GM19468 (cell line): ENCODE data around the gene PDE6G.
A peak's percentile ranks its signal among the peaks of the same experiment; 100 is the strongest.
"Not testable (repeated sequence)": the region's sequence is repeated elsewhere in the genome, so short reads cannot be mapped to it uniquely, and the experiment has no call there.

Source experiments
- ATAC-seq: cut with Tn5 transposase; IDR thresholded peaks from one replicate; pipeline ENCODE4 v1.9.1; 2021; ENCODE audit warnings: mild to moderate bottlenecking, moderate library complexity, moderate number of reproducible peaks; ENCODE audit not compliant: unreplicated experiment; ENCODE audit errors: extremely low read depth

The PDE6G gene

GRCh38 chr17:81688616-81689015 is 32.3 kb upstream of the PDE6G start:
- ATAC-seq, result no peak

DNA sequence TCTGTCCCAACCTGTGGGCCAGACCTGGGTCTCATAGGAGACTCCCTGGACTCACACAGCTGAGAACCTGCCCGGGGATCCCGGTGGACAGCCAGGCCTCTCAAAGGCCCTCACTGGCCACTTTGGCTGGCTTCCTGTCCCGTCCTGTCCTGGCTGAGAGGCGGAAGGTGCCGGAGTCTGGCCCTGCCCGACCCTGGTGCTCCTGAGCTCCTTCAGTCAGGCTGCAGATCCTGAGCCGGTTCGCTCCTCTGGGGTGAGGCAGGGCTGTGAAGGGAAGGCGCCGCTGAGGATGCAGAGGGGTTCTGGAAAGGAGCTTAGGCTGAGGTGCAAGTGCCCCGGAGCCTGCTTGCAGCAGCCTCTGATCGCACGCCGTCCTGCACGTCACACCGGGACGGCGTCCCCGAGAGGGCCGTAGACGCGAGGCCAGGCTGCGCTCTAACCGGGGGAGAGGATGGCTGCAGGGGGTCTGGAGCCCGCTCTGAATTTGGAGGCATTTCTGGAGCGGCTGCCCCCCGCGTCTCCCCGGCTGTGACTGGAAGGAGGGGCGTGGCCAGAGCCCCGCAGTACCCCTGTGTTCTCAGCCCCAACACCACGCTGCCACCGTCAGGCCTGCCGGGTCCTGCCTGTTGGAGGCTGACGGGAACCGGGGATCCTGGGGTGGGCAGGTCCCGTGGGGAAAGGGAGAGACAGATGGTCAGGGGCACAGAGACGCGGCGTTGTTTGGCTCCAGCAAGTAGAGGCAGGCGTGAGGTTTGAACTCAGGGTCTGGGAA is 31.6 kb upstream of the PDE6G start:
- no peak for ATAC-seq

- ATAC-seq, result no peak
Measured at GRCh38 chr17:81686614-81687013, 30.3 kb upstream of the PDE6G start.

DNA sequence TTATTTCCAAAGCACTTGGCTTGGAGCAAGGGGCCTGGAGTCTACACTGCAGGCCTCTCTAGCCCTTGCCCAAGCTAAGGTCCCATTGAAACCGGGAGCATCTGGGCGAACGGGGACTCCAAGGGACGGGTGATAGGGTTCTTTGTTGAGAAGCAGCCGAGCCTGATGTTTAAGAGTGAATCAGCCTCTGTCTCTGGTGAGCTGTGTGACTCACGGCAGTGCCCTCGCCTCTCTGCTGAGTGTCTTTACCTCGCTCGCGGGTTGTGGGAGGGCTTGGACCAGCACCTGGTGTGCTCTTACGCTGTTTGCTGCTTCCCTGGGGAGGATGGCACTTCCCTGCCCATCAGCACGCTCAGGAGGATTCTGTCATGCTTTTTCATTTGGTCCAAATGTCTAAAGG is 28.8 kb upstream of the PDE6G start:
- no peak for ATAC-seq

- no peak for ATAC-seq
Measured at GRCh38 chr17:81684442-81684911, 28.1 kb upstream of the PDE6G start.

GRCh38 chr17:81683584-81684441 is 27.5 kb upstream of the PDE6G start, which contains the start of the genes ARL16 and HGS:
ARL16 (minus strand) TSS chr17:81683797; CDS start chr17:81683753, 44 bp downstream.
HGS (plus strand) TSS chr17:81684011; CDS start chr17:81684067, 56 bp downstream.
- ATAC-seq, result peak; percentile 80

DNA sequence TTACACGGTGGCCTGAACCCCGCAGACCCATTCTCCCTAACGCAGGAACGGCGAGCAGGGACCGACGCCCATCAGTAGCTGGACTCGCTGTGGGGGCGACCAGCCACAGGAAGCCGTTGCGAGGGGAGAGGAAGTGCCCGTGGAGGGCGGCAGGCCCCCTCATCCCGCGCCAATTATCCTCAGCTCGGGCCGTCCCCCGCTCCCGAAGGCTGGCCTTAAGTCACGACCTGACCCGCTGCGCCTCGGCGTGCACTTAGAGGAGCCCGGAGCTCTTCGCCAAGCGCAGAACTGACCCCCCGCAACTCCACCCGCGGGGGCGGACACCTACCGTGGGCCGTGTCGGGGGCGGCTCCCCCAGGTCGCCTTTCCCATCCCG is 26.9 kb upstream of the PDE6G start:
- ATAC-seq, result no peak

GRCh38 chr17:81682565-81683207 is 26.3 kb upstream of the PDE6G start:
- no peak for ATAC-seq

GRCh38 chr17:81681672-81682071 is 25.3 kb upstream of the PDE6G start:
- no peak for ATAC-seq

- ATAC-seq, result no peak
Measured at GRCh38 chr17:81680150-81680549, 23.8 kb upstream of the PDE6G start.

- no peak for ATAC-seq
Measured at GRCh38 chr17:81676906-81677305, 20.6 kb upstream of the PDE6G start.

DNA sequence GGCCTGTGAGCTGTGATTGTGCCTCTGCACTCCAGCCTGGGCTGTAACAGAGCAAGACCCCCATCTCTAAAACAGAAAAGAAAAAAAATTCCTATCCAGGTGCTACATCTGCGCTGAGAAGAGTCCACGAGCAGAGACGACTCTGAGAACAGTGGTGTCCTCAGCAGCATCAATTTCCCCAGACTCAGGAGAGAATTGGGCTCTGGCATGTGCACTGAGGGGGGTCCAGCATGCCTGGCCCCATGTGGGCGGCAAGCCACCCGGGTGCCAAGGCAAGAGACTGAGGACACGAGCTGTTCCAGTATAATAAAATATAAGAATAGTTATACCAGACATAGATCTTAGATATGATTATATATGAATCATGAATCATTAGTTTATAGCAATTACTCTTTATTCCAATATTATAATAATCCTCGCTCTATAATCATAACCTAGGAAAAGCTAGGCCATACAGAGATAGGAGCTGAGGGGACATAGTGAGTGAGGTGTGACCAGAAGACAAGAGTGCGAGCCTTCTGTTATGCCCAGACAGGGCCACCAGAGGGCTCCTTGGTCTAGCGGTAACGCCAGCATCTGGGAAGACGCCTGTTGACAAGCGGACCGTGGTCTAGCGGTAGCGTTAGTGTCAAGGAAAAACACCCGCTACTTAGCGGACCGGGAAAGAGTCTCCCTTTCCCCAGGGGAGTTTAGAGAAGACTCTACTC is 19.3 kb upstream of the PDE6G start:
- not testable (repeated sequence) for ATAC-seq

GRCh38 chr17:81673561-81674258 is 17.4 kb upstream of the PDE6G start:
- ATAC-seq, result no peak

DNA sequence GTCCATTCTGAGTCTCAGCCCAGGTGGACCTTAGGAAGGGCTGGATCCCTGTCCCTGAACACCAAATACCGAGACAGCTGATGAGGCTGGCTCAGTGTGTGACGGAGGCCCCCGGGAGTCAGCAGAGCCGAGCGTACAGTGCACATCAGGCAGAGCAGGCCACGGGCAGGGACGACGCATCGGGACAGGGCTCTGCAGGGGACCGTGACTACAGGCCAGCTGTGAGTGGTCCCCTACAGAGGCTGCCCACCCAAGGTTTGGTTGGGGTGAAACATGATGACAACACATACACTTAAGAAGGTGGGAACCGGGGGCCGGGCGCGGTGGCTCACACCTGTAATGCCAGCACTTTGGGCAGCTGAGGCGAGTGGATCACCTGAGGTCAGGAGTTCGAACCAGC is 16.6 kb upstream of the PDE6G start:
- no peak for ATAC-seq

DNA sequence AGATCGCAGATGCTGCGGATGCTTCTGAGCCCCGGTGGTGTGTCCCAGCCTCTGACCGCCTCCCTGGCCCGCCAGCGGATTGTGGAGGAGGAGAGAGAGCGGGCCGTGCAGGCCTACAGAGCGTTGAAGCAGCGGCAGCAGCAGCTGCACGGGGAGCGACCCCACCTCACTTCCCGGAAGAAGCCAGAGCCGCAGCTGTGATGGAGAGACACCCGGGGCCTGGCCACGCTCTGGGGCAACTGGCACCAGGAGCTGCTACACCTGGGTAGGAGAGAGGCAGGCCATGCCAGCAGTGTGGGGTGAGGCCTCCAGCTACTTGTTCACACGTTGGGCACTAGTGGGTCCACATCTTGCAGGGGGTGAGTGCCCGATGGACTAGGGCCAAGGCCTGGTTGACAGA is 16.2 kb upstream of the PDE6G start:
- ATAC-seq, result no peak

DNA sequence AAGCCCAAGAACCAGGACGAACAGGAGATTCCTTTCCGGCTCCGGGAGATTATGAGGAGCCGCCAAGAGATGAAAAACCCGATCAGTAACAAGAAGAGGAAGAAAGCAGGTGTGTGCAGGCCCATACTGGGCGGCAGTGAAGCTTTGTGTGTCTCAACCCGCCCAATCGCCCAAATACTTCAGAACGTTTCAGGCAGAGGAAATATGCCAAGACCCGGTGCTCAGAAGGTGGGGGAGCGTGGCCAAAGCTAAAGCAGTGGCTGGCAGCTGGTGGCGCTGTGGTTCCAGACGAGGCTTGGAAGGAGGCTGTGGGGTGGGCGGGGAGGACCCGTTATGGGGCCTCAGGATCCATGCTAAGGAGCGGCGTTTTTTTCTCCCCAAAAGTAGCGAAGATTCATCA is 11.4 kb upstream of the PDE6G start:
- ATAC-seq, result no peak

- peak; percentile 92 for ATAC-seq
Measured at GRCh38 chr17:81666342-81667191, 10.2 kb upstream of the PDE6G start, which contains the start of the genes CCDC137 and OXLD1. CCDC137 (plus strand) TSS chr17:81666737; CDS start chr17:81666767, 30 bp downstream. OXLD1 (minus strand) TSS chr17:81666605; CDS start chr17:81666577, 28 bp downstream.

- ATAC-seq, result no peak
Measured at GRCh38 chr17:81666092-81666341, 9.7 kb upstream of the PDE6G start.
